HepG2 (cell line): Measurements from ENCODE around the gene UBE2O. TPM values are rescaled to one million over a fixed set of nuclear protein-coding genes. Genes with fewer than 3 reads are reported as not detected.

Experiments
- HIVEP1 ChIP-seq: sonication (generic); formaldehyde crosslinking; IDR thresholded peaks from 2 replicates; pipeline ENCODE4 v1.4.0; 2020; ENCODE audit warnings: mild to moderate bottlenecking, missing genetic modification reagents
- HOXA9 ChIP-seq: sonication (generic); formaldehyde crosslinking; IDR thresholded peaks from 2 replicates; pipeline ENCODE4 v1.8.1; 2022; ENCODE audit warnings: missing genetic modification reagents, mild to moderate bottlenecking, moderate library complexity, borderline replicate concordance
- MEIS1 ChIP-seq: sonication (generic); formaldehyde crosslinking; IDR thresholded peaks from 2 replicates; pipeline ENCODE4 v1.9.0; 2021; ENCODE audit warnings: mild to moderate bottlenecking, missing genetic modification reagents, moderate library complexity, borderline replicate concordance
- NR0B2 ChIP-seq: sonication (generic); formaldehyde crosslinking; IDR thresholded peaks from 2 replicates; pipeline ENCODE4 v1.4.0; 2020; ENCODE audit warnings: mild to moderate bottlenecking, missing genetic modification reagents
- POLR2AphosphoS2 ChIP-seq: IDR thresholded peaks from 2 replicates; pipeline ENCODE4 v1.6.1; 2011; ENCODE audit warnings: low read depth, low read length, improper control_type of control experiment
- RERE ChIP-seq: IDR thresholded peaks from 2 replicates; pipeline ENCODE4 v1.6.1; 2016; ENCODE audit warnings: low read depth, missing genetic modification reagents, missing compliant biosample characterization
- SRSF1 ChIP-seq: fragments of 200-400 bp; formaldehyde crosslinking; optimal IDR thresholded peaks from 2 replicates; pipeline ENCODE3; 2017; ENCODE audit warnings: mild to moderate bottlenecking, low read depth, low read length, moderate library complexity
- ZC3H13 ChIP-seq: sonication (generic); formaldehyde crosslinking; IDR thresholded peaks from 2 replicates; pipeline ENCODE4 v1.8.1; 2023; ENCODE audit warnings: mild to moderate bottlenecking, missing genetic modification reagents, moderate library complexity
- ZNF230 ChIP-seq: sonication (generic); formaldehyde crosslinking; IDR thresholded peaks from 2 replicates; pipeline ENCODE4 v1.4.0; 2020; ENCODE audit warnings: mild to moderate bottlenecking, missing genetic modification reagents
- ZNF343 ChIP-seq: sonication (generic); formaldehyde crosslinking; IDR thresholded peaks from 2 replicates; pipeline ENCODE4 v1.4.0; 2020; ENCODE audit warnings: mild to moderate bottlenecking, missing genetic modification reagents
- ZNF383 ChIP-seq: sonication (generic); formaldehyde crosslinking; IDR thresholded peaks from 2 replicates; pipeline ENCODE4 v1.4.0; 2020; ENCODE audit warnings: missing genetic modification reagents, mild to moderate bottlenecking, borderline replicate concordance
- ZNF761 ChIP-seq: sonication (generic); formaldehyde crosslinking; conservative IDR thresholded peaks from 2 replicates; pipeline ENCODE4 v1.4.0; 2020; ENCODE audit warnings: mild to moderate bottlenecking, missing genetic modification reagents
- ZNF841 ChIP-seq: sonication (generic); formaldehyde crosslinking; IDR thresholded peaks from 2 replicates; pipeline ENCODE4 v1.8.1; 2023; ENCODE audit warnings: missing genetic modification reagents, borderline replicate concordance
- polyA plus RNA-seq, 8 experiments: library from polyadenylated mRNA; depleted of rRNA in 3 of 8; stranded (reverse) in 7 of 8; unstranded in 1 of 8; fragments of >200 nt; fragmentation: Illumina TruSeq in 4 of 8; extraction: Trizol in 4 of 8; gene quantifications; 2 replicates each; pipeline versions ENCODE4 v1.2.1 to v1.2.3, GENCODE V29; 2011 to 2016; ENCODE audit warnings: low read depth in 4 of 8, missing spikeins in 1 of 8, mixed read lengths in 1 of 8; ENCODE audit not compliant: insufficient read depth in 1 of 8
- total RNA-seq, 5 experiments: library from RNA; depleted of rRNA; stranded (reverse); fragments of >200 nt; fragmentation: Illumina TruSeq; extraction: Trizol; gene quantifications; 2 replicates each; pipeline ENCODE4 v1.2.3, GENCODE V29; 2016; ENCODE audit warnings: low read depth in 1 of 5
- TF ChIP-seq, protein P1 (sequence below): sonication (generic); formaldehyde crosslinking; IDR thresholded peaks from 2 replicates; pipeline ENCODE4 v1.4.0; 2020; ENCODE audit warnings: missing genetic modification reagents
- TF ChIP-seq, protein P2 (sequence below): IDR thresholded peaks from 2 replicates; pipeline ENCODE4 v1.6.1; 2016; ENCODE audit warnings: missing biosample characterization, missing genetic modification reagents, low read depth
- TF ChIP-seq, protein P3 (sequence below): sonication (generic); formaldehyde crosslinking; IDR thresholded peaks from 2 replicates; pipeline ENCODE4 v1.5.0; 2020; ENCODE audit warnings: missing genetic modification reagents

Gene UBE2O
- total and polyA plus RNA-seq, 2 of the 13 experiments (the other 11 are each of a cell fraction or from before 2014, with no cell fraction given), result 21.5 to 23.5 TPM

DNA sequence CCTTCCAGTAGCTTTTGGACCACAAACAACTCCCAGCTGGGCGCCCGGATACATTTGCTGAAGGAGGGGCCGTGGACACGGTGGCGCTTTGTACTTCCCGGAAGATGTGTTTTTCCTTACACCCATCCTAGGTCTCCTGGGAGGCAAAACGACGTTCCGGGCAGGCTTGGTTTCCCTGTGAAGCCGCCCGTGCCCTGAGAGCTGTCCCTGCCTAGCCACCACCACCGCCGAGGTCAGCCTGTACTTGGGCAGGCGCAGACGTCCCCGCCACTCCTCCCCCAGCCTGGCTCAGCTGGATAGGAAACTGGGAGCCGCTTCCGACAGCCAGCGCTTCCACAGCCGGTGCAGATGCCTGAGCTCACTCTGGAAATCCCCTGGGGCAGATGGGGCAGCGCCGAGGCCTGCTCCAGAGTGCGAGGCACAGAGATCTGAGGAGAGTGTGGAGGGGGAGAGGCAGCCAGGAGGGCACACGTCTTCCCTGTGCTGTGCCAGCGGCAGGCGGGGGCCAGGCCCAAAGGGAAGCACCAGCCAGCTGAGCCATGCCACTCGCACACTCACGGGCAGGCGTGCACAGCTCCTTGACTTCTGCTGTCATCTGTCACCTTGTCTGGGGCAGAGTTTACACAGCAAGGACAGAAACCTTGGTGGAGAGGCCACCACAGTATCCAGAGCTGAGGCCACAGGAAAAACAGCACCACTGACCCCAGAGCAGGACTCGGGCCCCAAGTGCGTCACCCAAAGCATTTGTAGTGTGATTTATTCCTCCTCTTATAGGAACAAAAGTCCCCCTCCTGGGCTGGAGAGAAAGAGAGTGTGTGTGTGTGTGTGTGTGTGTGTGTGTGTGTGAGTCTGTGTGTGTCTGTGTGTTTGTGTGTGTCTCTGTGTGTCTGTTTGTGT lies 45.3 kb upstream of the UBE2O start (continued):
- TF ChIP-seq, protein P1, sequence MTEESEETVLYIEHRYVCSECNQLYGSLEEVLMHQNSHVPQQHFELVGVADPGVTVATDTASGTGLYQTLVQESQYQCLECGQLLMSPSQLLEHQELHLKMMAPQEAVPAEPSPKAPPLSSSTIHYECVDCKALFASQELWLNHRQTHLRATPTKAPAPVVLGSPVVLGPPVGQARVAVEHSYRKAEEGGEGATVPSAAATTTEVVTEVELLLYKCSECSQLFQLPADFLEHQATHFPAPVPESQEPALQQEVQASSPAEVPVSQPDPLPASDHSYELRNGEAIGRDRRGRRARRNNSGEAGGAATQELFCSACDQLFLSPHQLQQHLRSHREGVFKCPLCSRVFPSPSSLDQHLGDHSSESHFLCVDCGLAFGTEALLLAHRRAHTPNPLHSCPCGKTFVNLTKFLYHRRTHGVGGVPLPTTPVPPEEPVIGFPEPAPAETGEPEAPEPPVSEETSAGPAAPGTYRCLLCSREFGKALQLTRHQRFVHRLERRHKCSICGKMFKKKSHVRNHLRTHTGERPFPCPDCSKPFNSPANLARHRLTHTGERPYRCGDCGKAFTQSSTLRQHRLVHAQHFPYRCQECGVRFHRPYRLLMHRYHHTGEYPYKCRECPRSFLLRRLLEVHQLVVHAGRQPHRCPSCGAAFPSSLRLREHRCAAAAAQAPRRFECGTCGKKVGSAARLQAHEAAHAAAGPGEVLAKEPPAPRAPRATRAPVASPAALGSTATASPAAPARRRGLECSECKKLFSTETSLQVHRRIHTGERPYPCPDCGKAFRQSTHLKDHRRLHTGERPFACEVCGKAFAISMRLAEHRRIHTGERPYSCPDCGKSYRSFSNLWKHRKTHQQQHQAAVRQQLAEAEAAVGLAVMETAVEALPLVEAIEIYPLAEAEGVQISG, result peak; percentile 45; the same call in 1 of the 2 replicates
- TF ChIP-seq, protein P2, sequence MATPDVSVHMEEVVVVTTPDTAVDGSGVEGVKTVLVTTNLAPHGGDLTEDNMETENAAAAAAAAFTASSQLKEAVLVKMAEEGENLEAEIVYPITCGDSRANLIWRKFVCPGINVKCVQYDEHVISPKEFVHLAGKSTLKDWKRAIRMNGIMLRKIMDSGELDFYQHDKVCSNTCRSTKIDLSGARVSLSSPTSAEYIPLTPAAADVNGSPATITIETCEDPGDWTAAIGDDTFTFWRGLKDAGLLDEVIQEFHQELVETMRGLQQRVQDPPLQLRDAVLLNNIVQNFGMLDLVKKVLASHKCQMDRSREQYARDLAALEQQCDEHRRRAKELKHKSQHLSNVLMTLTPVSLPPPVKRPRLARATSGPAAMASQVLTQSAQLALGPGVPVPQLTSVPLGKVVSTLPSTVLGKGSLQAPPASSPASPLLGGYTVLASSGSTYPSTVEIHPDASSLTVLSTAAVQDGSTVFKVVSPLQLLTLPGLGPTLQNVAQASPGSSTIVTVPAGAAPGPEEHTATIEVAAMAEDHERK (CRISPR knock-in tag), result no peak
- TF ChIP-seq MEIS1 (CRISPR knock-in tag), result peak; percentile 97
- TF ChIP-seq ZC3H13 (CRISPR knock-in tag), result no peak
- TF ChIP-seq ZNF230 (CRISPR knock-in tag), result peak; percentile 83; the same call in 1 of the 2 replicates
- peak; percentile 64; the same call in 1 of the 2 replicates for TF ChIP-seq ZNF761 (CRISPR knock-in tag)
- peak; percentile 95 for TF ChIP-seq ZNF343 (CRISPR knock-in tag)
- no peak for TF ChIP-seq RERE (CRISPR knock-in tag)
- TF ChIP-seq POLR2AphosphoS2, result no peak
- TF ChIP-seq HOXA9 (CRISPR knock-in tag), result no peak
- TF ChIP-seq NR0B2 (CRISPR knock-in tag), result 0 out of 2 replicates have a peak, but pooled peaks have one; percentile 54
- no peak for TF ChIP-seq ZNF841 (CRISPR knock-in tag)
- no peak for TF ChIP-seq SRSF1
- TF ChIP-seq HIVEP1 (CRISPR knock-in tag), result peak; percentile 51
- TF ChIP-seq, protein P3, sequence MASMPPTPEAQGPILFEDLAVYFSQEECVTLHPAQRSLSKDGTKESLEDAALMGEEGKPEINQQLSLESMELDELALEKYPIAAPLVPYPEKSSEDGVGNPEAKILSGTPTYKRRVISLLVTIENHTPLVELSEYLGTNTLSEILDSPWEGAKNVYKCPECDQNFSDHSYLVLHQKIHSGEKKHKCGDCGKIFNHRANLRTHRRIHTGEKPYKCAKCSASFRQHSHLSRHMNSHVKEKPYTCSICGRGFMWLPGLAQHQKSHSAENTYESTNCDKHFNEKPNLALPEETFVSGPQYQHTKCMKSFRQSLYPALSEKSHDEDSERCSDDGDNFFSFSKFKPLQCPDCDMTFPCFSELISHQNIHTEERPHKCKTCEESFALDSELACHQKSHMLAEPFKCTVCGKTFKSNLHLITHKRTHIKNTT (CRISPR knock-in tag), result no peak
- TF ChIP-seq ZNF383, result peak; percentile 92; the same call in 1 of the 2 replicates
